Measurements from ENCODE around the gene MCM7.

Gene MCM7

GRCh38 chr7:100072462-100072861 lies 28.7 kb downstream of the MCM7 start:
- H3K4me3 ChIP-seq (replicated peaks; ENCODE audit: low read depth, low read length), result no peak overlapping the region
- DNase-seq (ENCODE audit: extremely low read depth, low read depth), result no peak
- no peak for TF ChIP-seq CTCF (IDR thresholded peaks at IDR 0.05; ENCODE audit: low read depth, low read length, missing control alignments)

DNA sequence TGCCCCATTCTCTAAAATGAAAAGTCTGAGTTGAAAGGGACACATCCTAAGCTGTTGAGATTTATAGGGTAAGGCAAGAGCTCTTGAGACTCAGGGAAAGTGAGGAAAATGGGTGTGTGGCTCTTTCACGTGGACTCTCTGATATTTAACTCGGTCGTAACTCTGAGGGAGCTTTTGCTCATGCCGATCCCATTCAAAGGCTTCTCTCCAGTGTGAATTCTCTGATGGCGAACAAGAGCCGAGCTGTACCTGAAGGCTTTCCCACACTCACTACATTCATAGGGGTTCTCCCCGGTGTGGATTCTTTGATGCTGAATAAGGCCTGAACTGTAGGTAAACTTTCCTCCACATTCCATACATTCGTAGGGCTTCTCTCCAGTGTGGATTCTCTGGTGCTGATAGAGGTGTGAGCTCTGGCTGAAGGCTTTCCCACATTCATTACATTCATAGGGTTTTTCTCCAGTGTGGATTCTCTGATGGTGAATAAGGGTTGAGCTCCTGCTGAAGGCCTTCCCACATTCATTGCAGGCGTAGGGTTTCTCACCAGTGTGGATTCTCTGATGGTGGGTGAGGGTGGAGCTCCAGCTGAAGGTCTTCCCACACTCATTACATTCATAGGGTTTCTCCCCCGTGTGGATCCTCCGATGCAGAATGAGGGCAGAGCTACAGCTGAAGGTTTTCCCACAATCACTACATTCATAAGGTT lies 30.0 kb downstream of the MCM7 start:
- no peak overlapping the region for H3K4me3 ChIP-seq (replicated peaks; ENCODE audit: low read depth, low read length)
- DNase-seq (ENCODE audit: extremely low read depth, low read depth), result no peak
- no peak for TF ChIP-seq CTCF (IDR thresholded peaks at IDR 0.05; ENCODE audit: low read depth, low read length, missing control alignments)

DNA sequence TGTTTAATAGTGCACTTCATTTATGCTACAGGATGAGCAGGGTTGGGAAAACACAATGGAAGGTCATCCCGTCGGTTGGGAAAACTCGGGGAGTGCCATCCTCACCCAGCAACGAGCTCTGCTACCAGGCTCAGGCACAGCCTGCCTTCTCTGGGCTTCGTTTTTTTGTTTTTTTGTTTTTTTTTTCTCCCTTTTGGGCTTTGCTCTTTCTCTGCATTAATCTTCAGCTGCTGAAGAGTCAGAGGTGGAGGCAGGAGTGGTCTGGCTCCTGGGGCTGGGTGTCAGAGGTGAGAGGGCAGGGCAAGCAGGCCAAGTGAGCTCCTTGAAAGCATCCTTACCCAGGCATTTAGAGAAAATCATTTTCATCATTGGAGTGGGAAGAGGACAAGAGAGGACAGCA lies 31.2 kb downstream of the MCM7 start:
- no peak overlapping the region for H3K4me3 ChIP-seq (replicated peaks; ENCODE audit: low read depth, low read length)
- TF ChIP-seq CTCF (IDR thresholded peaks at IDR 0.05; ENCODE audit: low read depth, low read length, missing control alignments), result no peak
- no peak for DNase-seq (ENCODE audit: extremely low read depth, low read depth)

DNA sequence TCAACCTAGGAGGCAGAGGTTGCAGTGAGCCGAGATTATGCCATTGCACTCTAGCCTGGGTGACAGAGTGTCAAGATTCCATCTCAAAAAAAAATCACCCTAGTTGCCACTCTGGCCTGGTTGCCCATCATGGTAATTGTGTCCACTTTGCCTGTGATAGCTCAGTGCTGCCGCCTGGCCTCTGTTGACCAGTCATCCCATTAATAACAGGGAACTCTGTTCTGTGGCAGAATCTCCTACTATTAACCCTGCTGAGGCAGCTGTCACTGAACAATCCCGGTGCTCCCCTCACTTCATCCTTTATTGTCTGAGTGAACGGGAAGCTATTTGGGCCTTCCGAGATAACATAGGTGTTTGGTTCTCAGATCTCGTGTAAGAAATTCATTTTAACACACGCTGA lies 34.2 kb downstream of the MCM7 start:
- no peak overlapping the region for H3K4me3 ChIP-seq (replicated peaks; ENCODE audit: low read depth, low read length)
- DNase-seq (ENCODE audit: extremely low read depth, low read depth), result no peak
- TF ChIP-seq CTCF (IDR thresholded peaks at IDR 0.05; ENCODE audit: low read depth, low read length, missing control alignments), result no peak

DNA sequence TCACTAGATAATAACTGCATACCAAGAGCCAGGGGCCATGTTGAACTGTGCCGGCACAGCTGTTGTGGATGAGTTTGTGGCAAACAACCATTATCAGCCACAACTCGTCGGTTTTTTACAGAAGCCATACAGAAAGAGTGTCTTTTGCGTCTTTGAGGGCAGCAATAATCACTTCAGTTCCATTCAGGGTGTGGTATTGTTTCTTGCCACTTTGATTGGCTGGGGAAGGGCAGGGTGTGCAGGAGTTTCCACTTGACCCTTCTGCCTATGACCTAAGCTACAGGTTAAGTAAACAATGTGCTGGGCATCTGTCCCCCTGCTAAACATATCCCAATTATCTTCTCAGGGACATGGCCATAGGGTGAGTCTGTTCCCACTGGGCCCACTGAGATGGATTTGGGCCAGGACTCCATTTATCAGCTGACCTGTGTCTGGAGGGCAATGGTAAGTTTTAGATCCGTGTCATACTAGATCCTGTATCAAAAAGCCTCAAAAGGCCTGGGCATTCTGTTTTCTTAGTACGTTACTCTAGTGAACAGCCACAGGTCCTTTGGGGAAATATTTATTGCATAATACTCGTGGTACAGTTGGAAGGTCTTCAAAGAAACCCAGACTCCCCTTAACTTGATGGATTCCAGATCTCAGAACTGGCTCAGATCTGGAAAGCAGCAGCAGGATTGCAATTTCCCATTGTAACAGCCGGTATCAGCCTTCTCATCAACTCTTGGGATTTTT lies 35.6 kb downstream of the MCM7 start:
- DNase-seq (ENCODE audit: extremely low read depth, low read depth), result no peak
- H3K4me3 ChIP-seq (replicated peaks; ENCODE audit: low read depth, low read length), result no peak overlapping the region
- no peak for TF ChIP-seq CTCF (IDR thresholded peaks at IDR 0.05; ENCODE audit: low read depth, low read length, missing control alignments)

DNA sequence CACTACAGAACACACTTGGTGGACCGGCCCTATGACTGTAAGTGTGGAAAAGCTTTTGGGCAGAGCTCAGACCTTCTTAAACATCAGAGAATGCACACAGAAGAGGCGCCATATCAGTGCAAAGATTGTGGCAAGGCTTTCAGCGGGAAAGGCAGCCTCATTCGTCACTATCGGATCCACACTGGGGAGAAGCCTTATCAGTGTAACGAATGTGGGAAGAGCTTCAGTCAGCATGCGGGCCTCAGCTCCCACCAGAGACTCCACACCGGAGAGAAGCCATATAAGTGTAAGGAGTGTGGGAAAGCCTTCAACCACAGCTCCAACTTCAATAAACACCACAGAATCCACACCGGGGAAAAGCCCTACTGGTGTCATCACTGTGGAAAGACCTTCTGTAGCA lies 37.0 kb downstream of the MCM7 start:
- no peak overlapping the region for H3K4me3 ChIP-seq (replicated peaks; ENCODE audit: low read depth, low read length)
- no peak for TF ChIP-seq CTCF (IDR thresholded peaks at IDR 0.05; ENCODE audit: low read depth, low read length, missing control alignments)
- DNase-seq (ENCODE audit: extremely low read depth, low read depth), result no peak

All from HFF-Myc (cell line).